Mucosa of descending colon (tissue), 3 donors: Measurements from ENCODE around the gene DYDC1. TPM values are rescaled to one million over a fixed set of nuclear protein-coding genes. Genes with fewer than 3 reads are reported as not detected.
A peak's percentile ranks its signal among the peaks of the same experiment; 100 is the strongest.

Source experiments
- ATAC-seq: fragments of 200-7000 bp; cut with Tn5 transposase; one replicate; pipeline ENCODE4 v1.9.1; 2020; ENCODE audit warnings: mild to moderate bottlenecking, moderate library complexity
- DNase-seq, 3 donors: peaks; one replicate each; pipeline ENCODE4 v3.0.0-alpha.2; 2020
- H3K36me3 ChIP-seq: fragments of 200-600 bp; one replicate; pipeline ENCODE4 v1.8.0; 2021; ENCODE audit warnings: low read depth, mild to moderate bottlenecking
- H3K4me1 ChIP-seq: fragments of 200-600 bp; one replicate; pipeline ENCODE4 v1.8.0; 2021; ENCODE audit warnings: low read depth, mild to moderate bottlenecking
- H3K4me3 ChIP-seq: fragments of 200-600 bp; one replicate; pipeline ENCODE4 v1.8.0; 2021; ENCODE audit warnings: mild to moderate bottlenecking
- H3K9me3 ChIP-seq: fragments of 200-600 bp; one replicate; pipeline ENCODE4 v1.8.0; 2021; ENCODE audit warnings: mild to moderate bottlenecking
- CTCF ChIP-seq: fragments of 200-600 bp; IDR thresholded peaks from one replicate; pipeline ENCODE4 v1.8.0; 2022; ENCODE audit warnings: antibody characterized with exemption, mild to moderate bottlenecking
- intact Hi-C, 2 donors: fragments of 100-400 bp; cut with DNase I in 1 of 2; cut with micrococcal nuclease in 1 of 2; formaldehyde crosslinking; loops; one replicate each; pipeline versions ENCODE4 v1.11.0 to v1.11.1; 2022; cut with DNase I, micrococcal nuclease
- total RNA-seq, 3 donors: library from RNA; stranded (reverse); fragmentation: NEBNext Ultra II Directional in 2 of 3; extraction: Animal tissue kit (Norgen Biotek cat#: 25700) in 2 of 3; gene quantifications; one replicate each; pipeline versions ENCODE4 v1.2.1 to v1.2.4, GENCODE V29; 2021 to 2023
- donor health status: DM: no; HTN: no; CAD: no; lungs with moderate emphysema.
- donor health status: DM: no; HTN: no; CAD: no.
- donor health status: DM: no; HTN: yes; CAD: no.

Gene DYDC1
- total RNA-seq, 3 donors from 2014 or later = not detected

- DNase-seq (no peak), ATAC-seq (no peak)
- TF ChIP-seq CTCF = no peak
- no peaks in the 10 kb centered on the region for H3K36me3 ChIP-seq
- H3K4me1 ChIP-seq = no peaks in the 10 kb centered on the region
- no peak overlapping the region for H3K4me3 ChIP-seq
- no peaks in the 10 kb centered on the region for H3K9me3 ChIP-seq
- intact Hi-C loops = no loop called here
These were observed 40.5 kb upstream of the DYDC1 start for GRCh38 chr10:80397014-80397413.

GRCh38 chr10:80394358-80394916 is 37.9 kb upstream of the DYDC1 start:
- no peaks in the 10 kb centered on the region for H3K36me3 ChIP-seq
- no peak overlapping the region for H3K4me3 ChIP-seq
- H3K9me3 ChIP-seq = no peaks in the 10 kb centered on the region
- no peak for TF ChIP-seq CTCF
- intact Hi-C loops = no loop called here
- no peaks in the 10 kb centered on the region for H3K4me1 ChIP-seq
- no peak for DNase-seq
- no peak for ATAC-seq

- intact Hi-C loops = no loop called here
- ATAC-seq = no peak
- no peak overlapping the region for H3K4me3 ChIP-seq
- TF ChIP-seq CTCF = no peak
- no peak for DNase-seq
- H3K36me3 ChIP-seq = no peaks in the 10 kb centered on the region
- no peaks in the 10 kb centered on the region for H3K9me3 ChIP-seq
- no peaks in the 10 kb centered on the region for H3K4me1 ChIP-seq
These were observed 35.7 kb upstream of the DYDC1 start for GRCh38 chr10:80392250-80392649.

GRCh38 chr10:80390740-80391139 is 34.2 kb upstream of the DYDC1 start:
- intact Hi-C loops = no loop called here
- ATAC-seq = no peak
- DNase-seq = no peak
- Histone ChIP-seq H3K36me3 (no peaks in the 10 kb centered on the region), H3K9me3 (no peaks in the 10 kb centered on the region), H3K4me3 (no peak overlapping the region), H3K4me1 (no peaks in the 10 kb centered on the region)
- TF ChIP-seq CTCF = no peak

GRCh38 chr10:80382989-80383388 is 26.4 kb upstream of the DYDC1 start:
- peak; percentile 34 for TF ChIP-seq CTCF
- H3K9me3 ChIP-seq = no peaks in the 10 kb centered on the region

GRCh38 chr10:80380185-80380584 is 23.6 kb upstream of the DYDC1 start:
- Histone ChIP-seq H3K4me3 (no peak overlapping the region), H3K36me3 (no peaks in the 10 kb centered on the region), H3K4me1 (no peaks in the 10 kb centered on the region), H3K9me3 (no peaks in the 10 kb centered on the region)
- ATAC-seq = no peak
- TF ChIP-seq CTCF = no peak
- DNase-seq = no peak
- intact Hi-C loops = loop anchor here in 1 of 2 donors (10.0 kb wide), 1 partner anchor 55 kb away; no protein-coding TSS in a partner anchor

More at GRCh38 chr10:80382989-80383388, 26.4 kb upstream of the DYDC1 start:
- peak in 2 of 3 donors; percentile 36 to 49 for DNase-seq
- intact Hi-C loops = loop anchor here in 1 of 2 donors (10.0 kb wide), 1 partner anchor 52 kb away; no protein-coding TSS in a partner anchor
- Histone ChIP-seq H3K4me1 (no peaks in the 10 kb centered on the region), H3K4me3 (no peak overlapping the region), H3K36me3 (no peaks in the 10 kb centered on the region)
- ATAC-seq = peak; percentile 44
